GM10248 (cell line): ENCODE results near the gene CABLES2.

Experiments
- CTCF ChIA-PET: fragments of 300-600 bp; sonication (Branson Sonifier 250); formaldehyde crosslinking; extraction: SDS; loops from one replicate; lab custom pipeline; 2021; ENCODE audit warnings: antibody characterized with exemption; lab: Yijun Ruan, JAX
- POLR2A ChIA-PET: fragments of 350-650 bp; sonication (Branson Sonifier 250); formaldehyde crosslinking; extraction: SDS; loops from one replicate; lab custom pipeline; 2020; ENCODE audit warnings: antibody characterized with exemption; lab: Yijun Ruan, JAX
- DNase-seq: peaks from one replicate; pipeline ENCODE4 v3.0.0; 2012; ENCODE audit errors: extremely low spot score
- TF ChIP-seq, protein P1 (sequence below): IDR thresholded peaks from 2 replicates; pipeline ENCODE4 v1.5.1; 2012; ENCODE audit warnings: mild to moderate bottlenecking, low read depth; ENCODE audit errors: extremely low read depth, missing control alignments, control extremely low read depth

Gene CABLES2

GRCh38 chr20:62354031-62354808 lies 52.9 kb downstream of the CABLES2 start:
- ChIA-PET POLR2A (no interaction called here), CTCF (no interaction called here)
- TF ChIP-seq, protein P1, sequence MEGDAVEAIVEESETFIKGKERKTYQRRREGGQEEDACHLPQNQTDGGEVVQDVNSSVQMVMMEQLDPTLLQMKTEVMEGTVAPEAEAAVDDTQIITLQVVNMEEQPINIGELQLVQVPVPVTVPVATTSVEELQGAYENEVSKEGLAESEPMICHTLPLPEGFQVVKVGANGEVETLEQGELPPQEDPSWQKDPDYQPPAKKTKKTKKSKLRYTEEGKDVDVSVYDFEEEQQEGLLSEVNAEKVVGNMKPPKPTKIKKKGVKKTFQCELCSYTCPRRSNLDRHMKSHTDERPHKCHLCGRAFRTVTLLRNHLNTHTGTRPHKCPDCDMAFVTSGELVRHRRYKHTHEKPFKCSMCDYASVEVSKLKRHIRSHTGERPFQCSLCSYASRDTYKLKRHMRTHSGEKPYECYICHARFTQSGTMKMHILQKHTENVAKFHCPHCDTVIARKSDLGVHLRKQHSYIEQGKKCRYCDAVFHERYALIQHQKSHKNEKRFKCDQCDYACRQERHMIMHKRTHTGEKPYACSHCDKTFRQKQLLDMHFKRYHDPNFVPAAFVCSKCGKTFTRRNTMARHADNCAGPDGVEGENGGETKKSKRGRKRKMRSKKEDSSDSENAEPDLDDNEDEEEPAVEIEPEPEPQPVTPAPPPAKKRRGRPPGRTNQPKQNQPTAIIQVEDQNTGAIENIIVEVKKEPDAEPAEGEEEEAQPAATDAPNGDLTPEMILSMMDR, result no peak
- DNase-seq, result no peak

DNA sequence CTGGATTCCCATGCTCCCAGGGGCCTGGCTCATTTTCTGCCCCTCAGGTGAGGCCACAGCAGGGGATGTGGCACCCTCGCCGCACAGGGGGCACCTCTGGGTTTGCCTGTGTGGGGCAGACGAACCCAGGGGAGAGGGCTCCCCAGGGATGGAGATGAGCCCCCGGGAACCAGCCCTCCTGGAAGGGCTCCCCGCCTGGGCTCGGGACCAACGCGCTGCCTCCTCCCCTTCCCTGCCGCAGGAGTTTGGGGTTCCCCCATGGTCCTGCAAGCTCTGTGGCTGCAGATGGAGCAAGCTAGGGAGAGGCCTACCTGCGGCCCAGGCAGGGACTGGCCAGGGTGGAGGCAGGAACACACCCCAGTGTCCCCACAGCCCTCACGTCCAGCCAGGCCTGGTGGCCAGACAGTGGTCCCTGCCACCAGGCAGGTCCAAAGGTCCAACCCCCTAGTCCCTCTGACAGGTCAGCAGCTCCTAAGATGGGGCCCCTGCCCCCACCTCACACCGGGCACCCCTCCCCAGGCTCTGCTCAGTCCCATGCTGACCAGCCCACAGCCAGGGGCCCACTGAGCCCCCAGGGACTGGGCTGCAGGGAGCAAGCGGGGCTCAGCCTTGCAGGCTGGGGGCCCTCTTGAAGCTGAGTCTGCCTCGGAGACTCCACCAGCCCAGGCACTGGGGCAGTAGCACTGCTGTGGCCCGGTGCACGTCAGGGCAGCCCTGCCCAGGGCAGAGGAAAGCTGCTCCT lies 53.6 kb downstream of the CABLES2 start:
- no peak for DNase-seq
- ChIA-PET CTCF (interaction anchor here (1.3 kb wide), 1 partner anchor 12 kb away, joined by 3 read pairs; no protein-coding TSS in a partner anchor), POLR2A (no interaction called here)
- TF ChIP-seq, protein P1, result no peak

- POLR2A ChIA-PET, result no interaction called here
- TF ChIP-seq, protein P1, result no peak
- DNase-seq, result no peak
- CTCF ChIA-PET, result interaction anchor here (1.3 kb wide), 1 partner anchor 13 kb away, joined by 3 read pairs; no protein-coding TSS in a partner anchor
These were observed 54.4 kb downstream of the CABLES2 start for GRCh38 chr20:62352402-62353288.

- ChIA-PET POLR2A (no interaction called here), CTCF (no interaction called here)
- no peak for DNase-seq
- TF ChIP-seq, protein P1, result no peak
These were observed 55.4 kb downstream of the CABLES2 start for GRCh38 chr20:62351469-62352401.

DNA sequence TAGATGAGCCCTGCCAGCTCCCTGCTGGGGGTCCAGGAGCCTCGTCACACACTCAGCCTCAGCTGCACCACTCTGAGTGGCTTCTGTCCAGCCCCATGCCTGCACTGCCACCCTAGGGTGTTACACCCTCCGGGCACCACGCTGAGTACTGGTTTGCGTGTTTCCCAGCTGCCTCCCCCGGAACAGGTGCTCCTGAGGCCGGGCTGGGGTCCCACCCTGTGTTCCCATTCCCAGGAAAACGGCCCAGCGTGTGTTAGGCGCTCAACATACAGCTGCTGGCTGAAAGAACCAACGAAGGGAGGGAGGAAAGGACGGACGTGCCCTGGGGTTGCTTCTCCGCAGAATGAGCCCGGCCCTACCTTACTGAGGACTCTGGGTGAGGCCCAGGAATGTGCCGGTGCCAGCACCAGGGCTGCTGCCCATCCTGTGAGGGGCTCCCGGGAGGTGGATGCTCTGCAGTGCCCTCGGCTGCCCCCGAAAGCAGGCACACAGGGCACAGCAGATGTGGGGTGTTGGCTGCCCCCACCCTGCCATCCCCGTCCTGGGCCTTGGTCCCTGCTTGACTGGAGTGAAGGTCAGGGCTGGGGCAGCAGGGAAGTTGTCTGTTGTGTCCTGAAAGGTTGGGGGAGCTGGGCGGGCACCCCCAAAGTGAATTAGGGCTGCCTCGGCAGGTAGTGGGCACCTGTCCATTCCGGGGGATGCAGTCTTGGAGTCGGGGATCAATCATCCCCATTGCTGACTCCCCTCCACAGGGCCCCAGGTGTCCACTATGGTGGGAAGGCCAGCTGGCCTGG lies 56.3 kb downstream of the CABLES2 start:
- ChIA-PET CTCF (no interaction called here), POLR2A (no interaction called here)
- TF ChIP-seq, protein P1, result no peak
- DNase-seq, result no peak
